NCI-H774 (cell line): ENCODE results near the gene SYK.

Experiments used
- DNase-seq: peaks from one replicate; lab custom pipeline; 2025; lab: John Stamatoyannopoulos, UW

The SYK gene

GRCh38 chr9:90825586-90825985 lies 24.0 kb downstream of the SYK start:
- DNase-seq: no peak

GRCh38 chr9:90826326-90827020 lies 24.9 kb downstream of the SYK start:
- DNase-seq: no peak

- no peak for DNase-seq
These were observed 25.7 kb downstream of the SYK start for GRCh38 chr9:90827181-90827871.

GRCh38 chr9:90830051-90830450 lies 28.4 kb downstream of the SYK start:
- DNase-seq: no peak

- no peak for DNase-seq
These were observed 29.4 kb downstream of the SYK start for GRCh38 chr9:90830977-90831376.

- no peak for DNase-seq
These were observed 30.6 kb downstream of the SYK start for GRCh38 chr9:90832261-90832660.

GRCh38 chr9:90834828-90835595 lies 33.4 kb downstream of the SYK start:
- no peak for DNase-seq

GRCh38 chr9:90836411-90837080 lies 34.9 kb downstream of the SYK start:
- no peak for DNase-seq

- DNase-seq: no peak
These were observed 36.5 kb downstream of the SYK start for GRCh38 chr9:90838098-90838497.

- DNase-seq: no peak
These were observed 37.0 kb downstream of the SYK start for GRCh38 chr9:90838581-90839154.

- no peak for DNase-seq
These were observed 37.6 kb downstream of the SYK start for GRCh38 chr9:90839183-90839728.

- DNase-seq: no peak
These were observed 39.1 kb downstream of the SYK start for GRCh38 chr9:90840696-90841095.

GRCh38 chr9:90841213-90841612 lies 39.6 kb downstream of the SYK start:
- no peak for DNase-seq

GRCh38 chr9:90841615-90842014 lies 40.0 kb downstream of the SYK start:
- DNase-seq: no peak

GRCh38 chr9:90842176-90842777 lies 40.7 kb downstream of the SYK start:
- no peak for DNase-seq

- no peak for DNase-seq
These were observed 41.4 kb downstream of the SYK start for GRCh38 chr9:90842996-90843395.

- no peak for DNase-seq
These were observed 41.9 kb downstream of the SYK start for GRCh38 chr9:90843525-90843924.

- DNase-seq: no peak
These were observed 42.7 kb downstream of the SYK start for GRCh38 chr9:90844326-90844725.

- DNase-seq: no peak
These were observed 45.3 kb downstream of the SYK start for GRCh38 chr9:90846770-90847419.

- DNase-seq: no peak
These were observed 46.4 kb downstream of the SYK start for GRCh38 chr9:90847971-90848370.

GRCh38 chr9:90848866-90849265 lies 47.2 kb downstream of the SYK start:
- no peak for DNase-seq
